ENCODE data around the gene FAR2.
"Not testable (repeated sequence)": the region's sequence is repeated elsewhere in the genome, so short reads cannot be mapped to it uniquely, and the experiment has no call there.

The FAR2 gene

DNA sequence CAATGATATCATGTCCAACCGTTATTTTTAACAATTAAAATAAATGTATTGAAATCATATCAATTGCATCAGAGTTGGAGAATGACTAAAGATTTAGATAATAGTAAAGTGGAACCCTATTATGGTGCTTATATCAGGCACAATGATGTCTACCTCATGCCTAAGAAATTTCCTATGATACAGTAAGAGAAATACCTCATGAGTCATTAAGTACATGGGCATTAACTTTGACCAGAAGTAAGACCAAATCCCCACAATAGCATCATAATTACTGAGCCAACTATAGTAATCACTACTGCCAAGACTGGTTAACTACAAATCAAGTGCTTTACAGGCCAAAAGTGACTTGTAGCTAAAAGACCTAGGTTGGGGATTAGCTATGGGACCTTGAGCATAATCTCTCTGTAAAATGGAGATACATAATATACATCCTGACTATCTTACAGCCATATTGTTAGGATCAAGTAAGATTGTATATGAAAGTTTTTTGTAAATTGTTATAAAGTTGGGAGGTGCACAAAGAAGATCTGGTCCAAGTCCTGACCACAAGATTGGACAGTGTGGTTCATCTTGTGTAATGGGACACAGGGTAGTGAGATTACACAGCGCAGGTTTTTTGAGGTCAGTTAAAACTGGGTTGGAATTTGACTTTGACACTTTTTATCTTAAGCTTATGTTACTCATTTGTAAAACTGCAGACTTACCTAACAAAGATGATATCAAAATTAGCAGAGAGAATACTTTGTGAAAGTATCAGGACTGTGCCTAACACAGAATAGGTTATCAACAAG is 171.4 kb downstream of the FAR2 start:
- no peak for DNase-seq

DNA sequence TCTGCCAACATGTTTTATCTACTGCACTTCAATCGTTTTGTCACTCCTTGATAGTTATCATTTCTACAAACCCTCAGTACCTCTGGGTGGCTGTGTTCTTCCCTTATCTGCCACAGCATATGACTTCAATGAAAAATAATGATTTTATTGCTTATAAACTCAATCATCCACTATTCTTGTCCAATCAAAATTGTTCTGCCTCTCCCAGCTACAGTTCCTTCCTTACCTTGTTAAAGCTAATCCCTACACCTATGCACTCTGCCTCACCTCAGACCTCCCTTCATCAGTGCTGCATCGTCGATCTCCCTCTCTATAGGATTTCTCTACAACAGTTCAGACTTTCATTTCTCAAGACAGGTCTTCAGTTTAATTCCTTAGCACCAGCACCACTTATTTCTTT is 173.1 kb downstream of the FAR2 start:
- DNase-seq, result no peak

GRCh38 chr12:29329411-29329810 is 180.3 kb downstream of the FAR2 start:
- no peak for DNase-seq

- DNase-seq, result no peak
Measured at GRCh38 chr12:29333178-29333577, 184.1 kb downstream of the FAR2 start.

DNA sequence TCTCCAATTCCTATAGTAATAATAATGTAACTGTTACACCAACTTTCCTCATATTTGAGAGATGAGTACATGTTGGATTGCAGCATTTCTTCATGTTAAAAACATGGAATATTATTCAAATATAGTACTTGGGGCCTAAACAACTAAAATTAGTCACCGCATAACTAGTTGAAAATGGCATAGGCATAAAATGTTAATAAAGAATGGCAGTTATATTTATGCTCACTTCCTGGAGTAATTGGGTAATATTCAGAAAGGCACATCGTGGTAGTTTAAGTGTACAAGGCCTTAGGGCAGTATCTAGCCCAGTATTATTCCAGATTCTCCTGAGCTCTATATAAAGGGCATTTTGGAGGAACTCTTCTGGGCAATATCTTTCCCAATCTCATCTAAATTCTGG is 185.9 kb downstream of the FAR2 start:
- no peak for DNase-seq

DNA sequence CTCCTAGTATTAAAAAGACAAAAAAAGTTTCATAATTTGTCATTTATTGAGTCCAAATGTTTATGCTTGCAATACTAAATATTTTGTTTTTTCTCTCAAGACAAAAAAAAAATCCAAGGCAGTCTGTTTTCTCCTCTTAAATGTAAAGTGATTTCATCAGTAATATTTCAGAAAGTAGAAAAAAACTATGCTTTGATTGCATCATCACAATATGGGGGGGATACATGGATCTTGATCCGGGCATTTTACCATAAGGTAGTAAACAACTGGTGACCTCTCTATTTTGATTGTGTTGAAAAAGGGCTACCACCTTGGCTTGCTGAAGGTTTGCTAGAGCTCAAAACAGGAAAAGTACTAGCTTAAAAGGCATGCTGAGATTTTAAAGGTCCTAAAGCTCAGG is 188.2 kb downstream of the FAR2 start:
- DNase-seq, result no peak

- DNase-seq, result no peak
Measured at GRCh38 chr12:29343022-29343799, 194.1 kb downstream of the FAR2 start.

DNA sequence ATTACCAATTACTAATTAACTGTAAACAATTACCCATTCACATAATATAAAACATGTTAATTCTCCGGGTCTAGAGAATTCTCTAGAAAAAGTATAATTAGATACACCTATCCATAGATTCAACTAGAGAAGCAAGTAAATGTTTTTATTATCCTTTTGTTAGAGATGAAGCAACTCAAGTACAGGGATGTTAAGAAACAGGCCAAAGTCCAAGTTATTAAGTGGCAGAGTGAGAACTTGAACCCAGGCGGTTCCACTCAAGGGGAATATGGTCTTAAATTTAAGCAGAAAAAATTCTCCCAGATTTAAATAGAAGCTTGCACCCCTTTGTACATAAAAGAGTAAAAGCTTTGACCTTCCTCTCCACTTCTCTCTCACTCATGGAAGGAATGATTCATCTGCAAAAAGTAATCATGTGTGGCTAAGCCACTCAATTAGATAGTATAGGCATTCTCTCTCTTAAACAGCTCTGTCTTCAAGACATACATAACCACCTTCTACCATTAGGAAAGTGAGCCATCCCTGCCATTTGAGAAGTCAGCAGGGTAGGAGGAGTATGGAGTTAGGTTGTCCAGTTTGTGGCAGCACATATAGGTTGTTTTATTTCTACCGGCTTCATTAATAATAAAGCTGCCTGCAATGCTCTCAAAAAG is 197.8 kb downstream of the FAR2 start:
- DNase-seq, result no peak

DNA sequence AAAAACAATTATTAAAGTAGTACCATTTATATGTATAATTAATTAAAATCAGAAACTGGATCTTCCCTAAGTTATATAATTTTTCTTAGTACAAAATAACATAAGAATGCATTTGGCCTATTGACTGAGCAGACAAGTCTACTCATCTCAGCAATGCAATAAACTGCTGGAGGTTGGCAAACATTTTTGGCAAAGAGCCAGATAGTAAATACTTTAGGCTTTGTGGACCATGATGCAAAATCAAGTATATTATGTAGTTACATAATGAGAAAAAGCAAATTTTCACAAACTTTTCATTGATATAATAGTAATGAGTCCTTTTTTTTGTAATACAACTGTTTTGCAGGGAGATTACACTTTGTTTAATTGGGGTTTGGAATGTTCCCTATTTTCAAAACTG is 201.0 kb downstream of the FAR2 start:
- no peak for DNase-seq

DNA sequence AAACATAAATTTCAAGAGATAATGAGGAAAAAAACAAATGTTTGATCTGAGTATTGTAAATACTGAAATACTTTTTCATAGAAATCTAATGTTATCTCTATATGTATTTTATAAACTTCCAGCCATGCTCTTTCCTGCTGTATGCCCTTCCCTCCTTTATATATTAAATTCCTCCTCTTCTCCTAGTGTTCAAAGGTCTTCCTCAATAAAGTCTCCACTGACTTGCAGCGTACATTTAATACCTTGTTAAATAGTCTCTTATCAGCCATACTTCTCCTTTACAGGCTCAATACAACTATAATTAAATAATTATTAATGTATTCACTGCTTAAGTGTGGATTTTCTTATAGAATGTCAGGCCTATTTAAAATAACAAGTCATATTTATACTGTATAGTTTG is 205.9 kb downstream of the FAR2 start:
- no peak for DNase-seq

- no peak for DNase-seq
Measured at GRCh38 chr12:29365091-29365490, 216.0 kb downstream of the FAR2 start.

DNA sequence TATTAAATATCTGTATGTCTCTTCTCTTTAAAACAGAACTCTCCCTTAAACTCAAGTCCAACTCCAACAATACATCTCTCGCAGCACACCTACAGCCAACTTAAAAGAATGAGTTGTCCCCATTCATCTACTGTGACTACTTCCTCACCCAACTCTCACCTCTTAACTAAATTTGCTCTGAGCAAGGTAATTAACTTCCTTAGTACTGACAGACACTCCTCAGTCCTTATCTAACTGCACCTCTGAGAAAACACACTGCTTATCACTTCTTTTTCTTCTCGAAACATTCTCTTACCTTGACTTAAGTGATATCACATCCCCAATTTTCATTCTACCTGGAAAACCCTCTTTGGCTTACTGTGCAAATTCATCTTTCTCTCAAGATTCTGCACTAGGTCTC is 224.9 kb downstream of the FAR2 start:
- no peak for DNase-seq

- no peak for DNase-seq
Measured at GRCh38 chr12:29374913-29375312, 225.8 kb downstream of the FAR2 start.

- no peak for DNase-seq
Measured at GRCh38 chr12:29376118-29376517, 227.0 kb downstream of the FAR2 start.

DNA sequence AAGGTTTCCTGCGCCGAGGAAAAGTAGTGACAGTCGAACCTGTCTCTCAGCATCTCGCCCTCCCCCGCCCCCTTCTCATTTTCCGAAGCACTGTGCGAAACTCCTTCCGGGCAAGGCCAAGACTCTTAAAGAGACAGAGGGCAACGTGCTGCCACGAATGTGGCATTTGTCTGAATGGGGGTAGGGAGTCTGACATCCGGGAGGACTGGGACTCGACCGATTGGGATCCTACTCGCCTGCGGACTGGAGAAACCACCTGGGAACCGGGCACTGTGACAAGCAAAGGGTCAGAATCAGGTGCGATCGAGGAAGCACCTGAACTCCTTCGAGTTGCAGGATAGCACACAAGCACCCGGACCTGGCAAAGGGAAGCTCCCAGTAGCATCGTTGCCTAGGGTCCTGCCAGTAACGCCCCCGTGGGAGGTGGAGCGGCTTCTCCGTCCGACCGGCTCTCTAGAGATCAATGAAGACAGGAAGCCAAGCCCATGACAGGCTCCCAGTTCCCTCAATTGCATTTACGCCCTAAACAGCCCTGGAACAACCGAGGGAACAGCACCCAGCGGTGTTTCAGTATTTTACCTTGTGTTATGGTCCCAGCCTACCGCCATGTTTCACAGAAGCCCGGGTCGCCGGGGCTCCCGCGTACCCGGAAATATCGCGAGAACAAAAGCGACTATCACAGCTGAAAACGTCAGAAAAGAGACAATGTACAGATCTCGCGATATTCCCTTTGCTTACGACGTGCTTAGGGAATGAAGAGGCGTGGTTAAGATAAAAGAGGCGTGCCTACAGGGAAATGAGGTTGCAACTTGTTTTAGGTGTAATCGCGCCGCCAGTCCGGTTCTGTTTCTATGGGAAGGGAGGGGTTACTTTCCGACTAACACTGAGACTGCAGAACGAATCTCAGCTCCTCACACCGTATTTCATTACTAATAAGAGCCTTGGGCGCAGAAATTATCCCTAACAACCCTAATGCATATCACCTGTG is 231.8 kb downstream of the FAR2 start, which contains the start of gene ERGIC2:
Gene ERGIC2, minus strand, starts transcription at position 637 of the 988 bp plus-strand sequence. CDS start 9,539 bp downstream, outside the sequence.
- DNase-seq, result peak; percentile 41 to 94 (median 79)

- DNase-seq, result no peak
Measured at GRCh38 chr12:29382251-29382650, 233.2 kb downstream of the FAR2 start.

DNA sequence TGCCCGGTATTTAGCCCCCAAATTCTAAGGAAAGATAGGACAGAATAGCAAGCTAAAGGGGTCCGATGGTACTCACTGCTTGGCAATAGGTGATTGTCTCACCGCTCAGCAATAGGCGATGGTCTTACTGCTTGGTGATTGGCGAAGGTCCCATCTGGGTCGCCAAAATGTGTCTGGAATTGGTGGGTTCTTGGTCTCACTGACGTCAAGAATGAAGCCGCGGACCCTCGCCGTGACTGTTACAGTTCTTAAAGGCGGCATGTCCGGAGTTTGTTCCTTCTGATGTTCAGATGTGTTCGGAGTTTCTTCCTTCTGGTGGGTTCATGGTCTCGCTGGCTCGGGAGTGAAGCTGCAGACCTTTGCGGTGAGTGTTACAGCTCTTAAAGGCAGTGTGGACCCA is 236.1 kb downstream of the FAR2 start:
- not testable (repeated sequence) for DNase-seq

Measured in nucleus accumbens (tissue), 56 donors.